Measurements from ENCODE around the gene GATAD2B.

GATAD2B gene

DNA sequence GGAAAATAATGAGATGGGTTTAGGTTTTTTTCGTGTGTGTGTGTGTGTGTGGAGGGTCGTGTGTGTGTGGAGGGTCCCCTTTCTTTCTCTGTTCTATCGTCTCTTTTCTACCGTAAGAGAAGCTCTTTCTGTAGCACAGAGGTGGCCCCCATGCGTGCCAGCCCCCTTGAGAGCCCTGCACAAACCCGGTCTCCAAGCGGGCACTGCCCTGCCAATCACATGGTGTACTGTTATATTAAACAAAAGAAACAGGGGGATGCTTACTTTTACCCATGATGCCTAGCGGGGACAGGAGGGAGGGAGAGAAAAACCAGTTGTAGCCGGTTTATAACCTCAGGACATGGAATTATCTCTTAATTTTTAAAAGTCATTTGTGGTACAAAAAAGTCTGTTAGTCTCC lies 41.0 kb downstream of the GATAD2B start:
- Histone ChIP-seq H3K9me3 (no peaks in the 10 kb centered on the region), H3K27me3 (no peaks in the 10 kb centered on the region), H3K36me3 (peaks cover 1% of the 10 kb centered on the region; the same call in 1 of the 2 replicates), H3K4me1 (peaks cover 17% of the 10 kb centered on the region), H3K4me3 (ENCODE audit: low read depth, low read length) (peak overlapping the region; percentile 60)
- TF ChIP-seq, protein P1, sequence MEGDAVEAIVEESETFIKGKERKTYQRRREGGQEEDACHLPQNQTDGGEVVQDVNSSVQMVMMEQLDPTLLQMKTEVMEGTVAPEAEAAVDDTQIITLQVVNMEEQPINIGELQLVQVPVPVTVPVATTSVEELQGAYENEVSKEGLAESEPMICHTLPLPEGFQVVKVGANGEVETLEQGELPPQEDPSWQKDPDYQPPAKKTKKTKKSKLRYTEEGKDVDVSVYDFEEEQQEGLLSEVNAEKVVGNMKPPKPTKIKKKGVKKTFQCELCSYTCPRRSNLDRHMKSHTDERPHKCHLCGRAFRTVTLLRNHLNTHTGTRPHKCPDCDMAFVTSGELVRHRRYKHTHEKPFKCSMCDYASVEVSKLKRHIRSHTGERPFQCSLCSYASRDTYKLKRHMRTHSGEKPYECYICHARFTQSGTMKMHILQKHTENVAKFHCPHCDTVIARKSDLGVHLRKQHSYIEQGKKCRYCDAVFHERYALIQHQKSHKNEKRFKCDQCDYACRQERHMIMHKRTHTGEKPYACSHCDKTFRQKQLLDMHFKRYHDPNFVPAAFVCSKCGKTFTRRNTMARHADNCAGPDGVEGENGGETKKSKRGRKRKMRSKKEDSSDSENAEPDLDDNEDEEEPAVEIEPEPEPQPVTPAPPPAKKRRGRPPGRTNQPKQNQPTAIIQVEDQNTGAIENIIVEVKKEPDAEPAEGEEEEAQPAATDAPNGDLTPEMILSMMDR (IDR thresholded peaks at IDR 0.05; ENCODE audit: low read depth, low read length), result no peak
- DNase-seq, result peak; percentile 66

DNA sequence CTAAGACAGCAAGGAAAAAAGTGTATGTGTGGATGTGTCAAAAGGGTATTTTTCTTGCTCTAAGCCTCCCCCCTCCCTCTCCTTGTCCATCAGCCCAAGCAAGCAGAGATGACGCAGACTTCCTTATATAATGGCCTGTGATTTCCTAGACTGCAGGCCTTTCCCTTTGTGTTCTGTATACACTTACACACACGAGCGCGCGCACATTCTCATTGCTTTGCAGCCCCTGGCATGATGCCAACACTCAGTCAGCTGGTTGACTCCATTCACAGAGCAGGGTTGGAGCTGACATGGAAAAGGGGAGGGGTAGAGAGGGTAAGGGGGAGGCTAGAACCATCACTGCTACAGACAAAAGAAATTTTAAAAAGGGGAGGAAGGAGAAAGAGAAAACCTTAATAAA lies 41.8 kb downstream of the GATAD2B start:
- Histone ChIP-seq H3K36me3 (no peaks in the 10 kb centered on the region), H3K27me3 (no peaks in the 10 kb centered on the region), H3K4me1 (peaks cover 17% of the 10 kb centered on the region), H3K9me3 (no peaks in the 10 kb centered on the region), H3K4me3 (ENCODE audit: low read depth, low read length) (peak overlapping the region; percentile 60)
- peak; percentile 96 for DNase-seq
- TF ChIP-seq, protein P1 (IDR thresholded peaks at IDR 0.05; ENCODE audit: low read depth, low read length), result no peak

DNA sequence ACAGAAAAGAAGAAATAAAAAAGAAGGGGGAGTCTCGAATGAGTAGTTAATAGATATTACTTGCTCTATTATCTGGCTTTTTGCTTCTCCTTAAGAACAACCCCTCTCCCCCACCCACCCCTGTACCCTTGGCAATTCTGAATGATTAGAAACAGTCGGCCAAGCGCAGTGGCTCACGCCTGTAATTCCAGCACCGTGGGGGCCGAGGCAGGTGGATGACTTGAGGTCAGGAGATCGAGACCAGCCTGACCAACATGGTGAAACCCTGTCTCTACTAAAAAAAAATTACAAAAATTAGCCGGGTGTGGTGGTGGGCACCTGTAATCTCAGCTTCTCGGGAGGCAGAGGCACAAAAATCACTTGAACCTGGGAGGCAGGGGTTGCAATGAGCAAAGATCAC lies 42.7 kb downstream of the GATAD2B start:
- DNase-seq, result no peak
- H3K9me3 ChIP-seq, result no peaks in the 10 kb centered on the region
- H3K27me3 ChIP-seq, result no peaks in the 10 kb centered on the region
- no peaks in the 10 kb centered on the region for H3K36me3 ChIP-seq
- TF ChIP-seq, protein P1 (IDR thresholded peaks at IDR 0.05; ENCODE audit: low read depth, low read length), result no peak
- peaks cover 17% of the 10 kb centered on the region for H3K4me1 ChIP-seq
- no peak overlapping the region for H3K4me3 ChIP-seq (ENCODE audit: low read depth, low read length)

DNA sequence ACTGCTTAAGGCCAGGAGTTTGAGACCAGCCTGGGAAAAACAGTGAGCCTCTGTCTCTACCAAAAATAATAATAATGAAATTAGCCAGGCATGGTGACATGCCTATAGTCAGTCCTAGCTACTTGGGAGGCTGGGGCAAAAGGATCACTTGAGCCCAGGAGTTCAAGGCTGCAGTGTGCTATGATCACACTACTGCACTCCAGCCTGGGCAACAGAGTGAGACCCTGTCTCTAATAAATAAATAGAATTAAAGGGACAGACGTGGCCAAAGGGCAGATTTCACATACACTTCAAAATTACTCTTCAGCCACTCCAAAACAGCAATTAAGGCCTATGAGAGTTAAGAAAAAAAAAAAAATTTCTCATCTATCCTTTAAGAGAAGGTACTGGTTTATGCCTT lies 45.7 kb downstream of the GATAD2B start:
- TF ChIP-seq, protein P1 (IDR thresholded peaks at IDR 0.05; ENCODE audit: low read depth, low read length), result no peak
- no peaks in the 10 kb centered on the region for H3K36me3 ChIP-seq
- no peak for DNase-seq

DNA sequence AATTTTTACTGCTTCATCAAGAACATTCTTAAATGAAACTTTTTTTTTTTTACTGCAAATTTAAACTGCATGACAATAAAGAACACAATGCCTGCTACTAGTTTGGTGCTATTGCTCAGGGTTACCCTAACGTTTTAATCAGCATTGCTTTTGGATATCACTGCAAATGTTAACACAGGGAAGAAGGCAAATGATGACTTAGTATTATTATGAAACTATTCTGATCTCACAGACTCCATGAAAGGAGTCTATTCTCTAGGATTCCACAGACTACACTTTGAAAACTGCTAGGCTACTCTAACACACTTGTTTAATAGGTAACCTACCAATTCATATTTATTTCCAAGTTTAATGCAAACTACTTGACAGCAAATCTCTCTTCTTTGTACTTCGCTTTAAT lies 49.8 kb downstream of the GATAD2B start:
- TF ChIP-seq, protein P1 (IDR thresholded peaks at IDR 0.05; ENCODE audit: low read depth, low read length), result no peak
- DNase-seq, result no peak
- Histone ChIP-seq H3K4me3 (ENCODE audit: low read depth, low read length) (no peak overlapping the region), H3K27me3 (no peaks in the 10 kb centered on the region), H3K4me1 (no peaks in the 10 kb centered on the region), H3K9me3 (no peaks in the 10 kb centered on the region), H3K36me3 (no peaks in the 10 kb centered on the region; the same call in 1 of the 2 replicates)

More for the DNA sequence above, 45.7 kb downstream of the GATAD2B start:
- H3K9me3 ChIP-seq, result no peaks in the 10 kb centered on the region
- H3K27me3 ChIP-seq, result no peaks in the 10 kb centered on the region
- H3K4me3 ChIP-seq (ENCODE audit: low read depth, low read length), result no peak overlapping the region
- peaks cover 7% of the 10 kb centered on the region for H3K4me1 ChIP-seq

DNA sequence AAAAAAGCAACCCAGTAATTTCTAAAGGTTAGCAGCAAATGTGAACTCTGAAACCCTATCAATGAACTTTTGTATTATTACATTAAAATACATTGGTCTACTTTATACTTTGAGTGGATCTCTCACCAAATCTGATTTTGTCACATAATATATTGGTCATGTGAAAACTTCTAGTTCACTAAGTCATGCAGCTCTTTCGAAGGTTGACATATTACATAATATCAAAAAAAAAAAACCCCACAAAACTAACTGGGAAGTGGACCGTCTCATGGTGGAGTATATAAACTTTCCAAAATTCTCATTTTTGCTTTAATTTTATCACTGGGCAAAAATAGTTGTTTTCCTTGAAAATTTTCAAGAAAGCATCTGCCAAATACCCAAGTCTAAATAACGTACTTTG lies 50.4 kb downstream of the GATAD2B start:
- Histone ChIP-seq H3K27me3 (no peaks in the 10 kb centered on the region), H3K4me1 (peaks cover 1% of the 10 kb centered on the region), H3K9me3 (no peaks in the 10 kb centered on the region), H3K36me3 (no peaks in the 10 kb centered on the region; the same call in 1 of the 2 replicates), H3K4me3 (ENCODE audit: low read depth, low read length) (no peak overlapping the region)
- DNase-seq, result no peak
- TF ChIP-seq, protein P1 (IDR thresholded peaks at IDR 0.05; ENCODE audit: low read depth, low read length), result no peak
